IPS-20b (cell line): ENCODE measurements around the gene SUPV3L1.
"Not testable (repeated sequence)": the region's sequence is repeated elsewhere in the genome, so short reads cannot be mapped to it uniquely, and the experiment has no call there.

ENCODE experiments used
- H3K27ac ChIP-seq: one replicate; pipeline ENCODE4 v1.5.1; 2013; ENCODE audit warnings: low read length
- H3K27me3 ChIP-seq: 2 replicates; pipeline ENCODE4 v1.6.1; 2013; ENCODE audit warnings: mild to moderate bottlenecking, low read length, inconsistent platforms; ENCODE audit not compliant: insufficient read depth
- H3K36me3 ChIP-seq: 2 replicates; pipeline ENCODE4 v1.6.1; 2013; ENCODE audit warnings: low read depth, mild to moderate bottlenecking, inconsistent platforms, low read length, moderate library complexity; ENCODE audit not compliant: insufficient read depth
- H3K4me1 ChIP-seq: 2 replicates; pipeline ENCODE4 v1.6.1; 2013; ENCODE audit warnings: mild to moderate bottlenecking, control low read depth, inconsistent platforms, low read length, moderate library complexity; ENCODE audit not compliant: insufficient read depth
- H3K4me3 ChIP-seq: 2 replicates; pipeline ENCODE4 v1.5.1; 2013; ENCODE audit warnings: mild to moderate bottlenecking, low read length, inconsistent platforms
- H3K9ac ChIP-seq: 2 replicates; pipeline ENCODE4 v1.6.1; 2013; ENCODE audit warnings: low read depth, mild to moderate bottlenecking, inconsistent platforms, low read length, moderate library complexity
- H3K9me3 ChIP-seq: 2 replicates; pipeline ENCODE4 v1.6.1; 2013; ENCODE audit warnings: mild to moderate bottlenecking, low read depth, low read length, inconsistent platforms; ENCODE audit not compliant: insufficient read depth

Gene SUPV3L1

DNA sequence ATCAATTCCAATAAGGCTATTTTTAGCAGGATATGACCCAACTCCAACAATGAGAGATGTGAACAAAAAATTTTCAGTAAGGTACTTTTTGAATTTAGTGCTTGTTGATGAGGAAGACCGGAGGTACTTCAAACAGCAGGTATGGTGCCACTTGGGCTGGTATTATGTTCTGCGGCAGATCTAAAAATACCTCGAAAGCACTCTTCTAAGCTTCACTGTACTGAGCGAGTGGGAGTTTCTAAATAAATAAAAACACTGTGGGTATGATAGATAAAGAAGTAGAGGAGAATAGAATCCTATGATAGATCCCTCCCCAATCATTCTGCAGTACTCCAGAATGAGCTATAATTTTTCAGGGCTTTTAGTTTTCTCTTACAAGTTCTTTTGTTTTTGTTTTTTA, 11.5 kb upstream of the SUPV3L1 start:
- no peaks in the 10 kb centered on the region for H3K27me3 ChIP-seq

DNA sequence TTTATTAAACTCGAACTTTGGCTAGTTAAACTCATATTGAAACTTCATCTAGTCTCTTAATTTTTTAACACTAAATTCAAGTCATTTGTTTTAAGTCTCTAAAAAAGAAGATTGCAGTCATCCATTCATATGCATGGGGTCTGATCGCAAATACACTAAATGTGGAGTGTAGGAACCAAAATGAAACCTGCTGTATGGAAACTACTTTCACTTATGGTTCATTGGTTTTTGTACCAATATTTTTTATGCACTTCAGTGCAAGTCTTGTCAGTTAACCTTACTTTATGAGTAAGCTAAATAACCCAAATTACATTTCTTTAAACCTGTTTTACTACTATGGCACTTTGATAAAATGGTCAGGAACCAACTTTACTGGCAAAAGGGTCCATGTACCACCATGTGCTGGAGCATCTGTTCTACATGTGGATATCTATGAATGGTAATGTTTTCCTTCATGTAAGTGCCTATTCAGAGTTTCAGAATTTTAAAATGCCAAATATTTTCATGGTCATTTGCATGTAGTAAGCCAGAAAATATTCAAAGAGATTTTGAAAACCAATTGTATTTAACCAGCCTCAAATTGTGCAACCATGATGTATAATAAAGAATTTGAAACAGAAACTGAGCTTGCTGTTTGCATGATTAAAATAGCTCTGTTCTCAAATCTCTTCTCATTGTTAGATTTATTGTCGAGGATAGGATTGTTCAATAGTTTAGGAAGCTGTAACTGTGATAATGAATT, 7.6 kb upstream of the SUPV3L1 start:
- Histone ChIP-seq H3K27ac (no peak overlapping the region), H3K4me1 (no peaks in the 10 kb centered on the region), H3K4me3 (no peak overlapping the region), H3K27me3 (no peaks in the 10 kb centered on the region), H3K9ac (no peak overlapping the region), H3K9me3 (no peaks in the 10 kb centered on the region), H3K36me3 (peaks cover 39% of the 10 kb centered on the region)

More for the DNA sequence above, 11.5 kb upstream of the SUPV3L1 start:
- H3K4me3 ChIP-seq, result no peak overlapping the region
- peaks cover 54% of the 10 kb centered on the region for H3K36me3 ChIP-seq
- no peaks in the 10 kb centered on the region for H3K4me1 ChIP-seq
- no peak overlapping the region for H3K27ac ChIP-seq
- H3K9me3 ChIP-seq, result no peaks in the 10 kb centered on the region
- H3K9ac ChIP-seq, result no peak overlapping the region

DNA sequence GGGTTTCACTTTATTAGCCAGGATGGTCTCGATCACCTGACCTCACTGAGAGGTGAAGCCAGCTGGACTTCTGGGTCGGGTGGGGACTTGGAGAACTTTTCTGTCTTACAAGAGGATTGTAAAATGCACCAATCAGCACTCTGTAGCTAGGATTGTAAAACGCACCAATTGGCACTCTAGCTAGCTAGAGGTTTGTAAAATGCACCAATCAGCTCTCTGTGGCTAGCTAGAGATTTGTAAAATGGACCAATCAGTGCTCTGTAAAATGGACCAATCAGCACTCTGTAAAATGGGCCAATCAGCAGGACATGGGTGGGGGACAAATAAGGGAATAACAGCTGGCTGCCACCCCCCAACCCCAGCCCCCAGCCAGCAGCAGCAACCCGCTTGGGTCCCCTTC, 4.7 kb upstream of the SUPV3L1 start:
- H3K36me3 ChIP-seq, result peaks cover 23% of the 10 kb centered on the region; the same call in 1 of the 2 replicates
- H3K4me3 ChIP-seq, H3K27ac ChIP-seq, H3K27me3 ChIP-seq, H3K9me3 ChIP-seq, H3K4me1 ChIP-seq, H3K9ac ChIP-seq: not testable (repeated sequence)

DNA sequence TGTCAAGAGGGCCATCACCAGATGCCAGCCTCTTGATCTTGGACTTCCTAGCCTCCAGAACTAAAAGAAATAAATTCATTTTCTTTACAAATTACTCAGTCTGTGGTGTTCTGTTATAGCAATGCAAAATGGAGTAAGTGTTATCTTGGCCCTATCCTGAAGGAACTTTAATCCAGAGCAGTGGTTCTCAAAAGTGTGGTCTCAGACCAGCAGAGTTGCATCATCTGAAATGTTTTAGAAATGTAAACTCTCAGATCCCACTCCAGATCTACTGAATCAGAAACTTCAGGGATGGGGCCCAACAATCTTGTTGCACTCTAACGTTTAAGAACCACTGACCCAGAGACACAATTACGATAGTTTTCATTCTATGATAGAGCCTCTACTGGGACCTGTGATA, 3.2 kb upstream of the SUPV3L1 start:
- Histone ChIP-seq H3K27ac (no peak overlapping the region), H3K4me1 (no peaks in the 10 kb centered on the region), H3K27me3 (no peaks in the 10 kb centered on the region), H3K4me3 (no peak overlapping the region), H3K9ac (no peak overlapping the region), H3K9me3 (no peaks in the 10 kb centered on the region), H3K36me3 (peaks cover 8% of the 10 kb centered on the region; the same call in 1 of the 2 replicates)

DNA sequence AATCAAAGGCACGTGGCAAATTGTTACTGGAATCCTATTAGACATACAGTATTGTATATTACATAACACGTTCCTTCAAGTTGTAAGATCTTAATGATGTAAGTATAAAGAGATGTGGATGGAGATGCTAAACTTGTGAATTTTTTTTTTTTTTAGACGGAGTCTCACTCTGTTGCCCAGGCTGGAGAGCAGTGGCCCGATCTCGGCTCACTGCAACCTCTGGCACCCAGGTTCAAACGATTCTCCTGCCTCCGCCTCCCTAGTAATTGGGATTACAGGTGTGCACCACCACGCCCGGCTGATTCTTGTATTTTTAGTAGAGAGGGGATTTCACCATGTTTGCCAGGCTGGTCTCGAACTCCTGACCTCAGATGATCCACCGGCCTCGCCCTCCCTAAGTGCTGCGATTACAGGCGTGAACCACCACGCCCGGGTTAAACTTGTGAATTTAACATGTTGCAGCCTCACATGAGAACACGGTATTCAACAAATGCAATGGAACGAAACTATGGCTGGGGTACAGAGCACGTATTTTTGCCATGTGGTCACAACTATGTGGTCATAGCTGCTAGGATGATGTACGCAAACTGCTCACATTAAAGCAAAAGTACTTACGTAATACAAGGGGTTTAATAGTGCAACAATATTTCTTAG, 818 bp upstream of the SUPV3L1 start:
- Histone ChIP-seq H3K9ac (peak overlapping the region; percentile 94), H3K4me1 (no peaks in the 10 kb centered on the region), H3K27ac (peak overlapping the region; percentile 72), H3K27me3 (no peaks in the 10 kb centered on the region), H3K4me3 (peak overlapping the region; percentile 92), H3K36me3 (peaks cover 9% of the 10 kb centered on the region), H3K9me3 (no peaks in the 10 kb centered on the region)

DNA sequence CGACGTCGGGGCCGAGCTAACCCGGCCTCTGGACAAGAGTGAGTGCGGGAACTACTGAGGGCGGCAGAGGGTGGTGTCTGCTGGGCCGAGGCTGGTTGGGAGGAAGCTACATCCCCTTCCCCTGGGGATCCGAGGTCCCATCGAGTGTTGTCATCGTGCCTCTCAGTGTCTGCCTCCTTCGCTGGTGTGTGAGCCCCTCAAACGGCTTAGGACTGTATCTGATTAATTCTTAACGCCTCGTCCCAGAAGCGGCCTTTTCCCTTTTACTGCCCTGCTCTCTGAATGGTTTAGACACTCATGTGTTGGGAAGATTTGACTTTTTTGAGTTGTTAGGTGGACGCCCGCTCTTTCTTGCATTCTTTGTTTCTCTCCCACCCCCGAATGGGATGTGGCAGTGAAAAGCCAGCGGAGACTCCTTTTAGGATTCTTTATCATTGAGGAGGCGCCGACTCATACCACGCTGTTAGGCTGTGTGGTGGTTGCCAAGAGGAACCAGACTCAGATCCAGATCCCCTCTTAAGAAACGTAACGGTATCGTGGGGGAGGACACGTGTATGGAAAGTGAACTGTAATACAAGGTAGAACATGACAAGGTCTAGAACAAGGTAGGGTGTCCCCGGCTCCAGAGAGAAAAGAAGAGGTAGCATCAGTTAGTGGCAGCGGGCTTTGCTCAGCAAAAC, 631 bp downstream of the SUPV3L1 start:
- Histone ChIP-seq H3K4me1 (no peaks in the 10 kb centered on the region), H3K36me3 (peaks cover 19% of the 10 kb centered on the region), H3K4me3 (peak overlapping the region; percentile 92), H3K9ac (peak overlapping the region; percentile 94), H3K27ac (peak overlapping the region; percentile 9), H3K27me3 (no peaks in the 10 kb centered on the region), H3K9me3 (no peaks in the 10 kb centered on the region)

DNA sequence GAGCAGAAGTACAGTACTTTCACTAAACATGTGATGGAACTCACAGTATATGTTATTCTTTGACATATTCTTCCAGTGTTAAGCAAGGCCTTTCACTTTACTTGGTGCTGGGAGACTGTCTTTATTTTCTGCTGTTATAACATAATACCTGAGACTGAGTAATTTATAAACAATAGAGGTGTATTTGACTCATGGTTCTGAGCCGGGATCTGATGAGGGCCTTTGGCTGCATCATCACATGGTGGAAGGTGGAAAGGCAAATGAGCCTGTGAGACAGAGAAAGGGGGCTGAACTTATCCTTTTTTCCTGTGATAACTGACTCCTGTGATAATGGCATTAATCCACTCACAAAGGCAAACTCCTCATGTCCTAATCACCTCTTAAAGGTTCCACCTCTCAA, 1.4 kb downstream of the SUPV3L1 start:
- Histone ChIP-seq H3K27ac (no peak overlapping the region), H3K27me3 (no peaks in the 10 kb centered on the region)

DNA sequence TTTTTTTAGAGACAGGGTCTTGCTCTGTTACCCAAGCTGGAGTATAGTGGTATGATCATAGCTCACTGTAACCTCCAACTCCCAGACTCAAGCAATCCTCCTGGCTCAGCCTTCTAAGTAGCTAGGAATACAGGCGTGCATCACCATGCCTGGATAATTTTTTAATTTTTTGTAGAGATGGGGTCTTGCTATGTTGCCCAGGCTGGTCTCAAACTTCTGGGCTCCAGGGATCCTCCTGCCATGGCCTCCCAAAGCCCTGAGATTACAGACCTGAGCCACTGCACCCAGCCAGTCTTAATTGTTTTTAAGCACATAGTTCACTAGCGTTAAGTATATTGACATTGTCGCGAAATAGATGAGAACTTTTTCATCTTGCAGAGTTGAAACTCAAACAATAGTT, 2.0 kb downstream of the SUPV3L1 start:
- no peaks in the 10 kb centered on the region for H3K9me3 ChIP-seq
- H3K36me3 ChIP-seq, result peaks cover 32% of the 10 kb centered on the region
- no peak overlapping the region for H3K27ac ChIP-seq
- H3K4me1 ChIP-seq, result no peaks in the 10 kb centered on the region
- H3K4me3 ChIP-seq, result no peak overlapping the region
- no peaks in the 10 kb centered on the region for H3K27me3 ChIP-seq
- no peak overlapping the region for H3K9ac ChIP-seq

More for the DNA sequence above, 1.4 kb downstream of the SUPV3L1 start:
- peak overlapping the region; percentile 92 for H3K4me3 ChIP-seq
- H3K36me3 ChIP-seq, result peaks cover 26% of the 10 kb centered on the region
- peak overlapping the region; percentile 94 for H3K9ac ChIP-seq
- no peaks in the 10 kb centered on the region for H3K9me3 ChIP-seq
- H3K4me1 ChIP-seq, result no peaks in the 10 kb centered on the region

DNA sequence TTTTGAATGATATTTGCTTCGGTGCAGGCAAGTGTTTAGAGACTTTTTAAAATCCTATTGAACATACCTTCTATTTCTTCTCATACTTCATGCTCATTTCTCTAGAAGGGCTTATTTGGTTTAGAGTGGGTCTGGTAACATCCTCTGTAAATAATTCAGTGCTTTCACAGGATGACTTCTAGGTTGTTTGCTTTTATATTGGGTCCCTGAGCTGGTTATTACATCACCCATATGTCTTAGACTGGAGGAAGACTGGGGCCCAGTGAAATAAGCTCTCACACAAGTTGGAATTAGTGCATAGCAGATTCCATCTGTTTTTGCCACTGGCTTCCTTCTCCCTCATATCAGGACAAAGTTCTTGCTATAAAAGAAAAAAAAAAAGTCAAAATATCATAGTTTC, 6.5 kb downstream of the SUPV3L1 start:
- Histone ChIP-seq H3K4me1 (no peaks in the 10 kb centered on the region), H3K4me3 (no peak overlapping the region), H3K9me3 (no peaks in the 10 kb centered on the region), H3K9ac (no peak overlapping the region), H3K36me3 (peaks cover 74% of the 10 kb centered on the region), H3K27ac (no peak overlapping the region), H3K27me3 (no peaks in the 10 kb centered on the region)

DNA sequence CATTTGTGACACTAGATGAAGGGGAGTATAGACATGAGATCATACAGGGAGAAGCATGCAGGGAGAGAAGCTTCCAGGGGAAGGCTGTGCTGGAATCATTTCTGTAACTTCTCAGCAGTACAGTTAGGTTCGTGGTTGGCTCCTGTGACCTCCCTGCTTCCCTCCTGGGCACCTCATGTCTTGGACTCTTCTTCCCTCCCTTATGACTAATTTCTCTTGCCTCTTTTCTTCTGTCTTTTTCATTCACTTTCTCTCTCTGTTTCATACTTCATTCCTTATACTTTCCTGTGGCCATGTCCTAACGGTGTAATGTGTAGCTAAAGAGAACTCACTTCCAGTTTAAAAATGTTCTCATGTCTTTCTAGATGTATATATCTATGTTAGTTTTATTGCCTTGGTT, 21.0 kb downstream of the SUPV3L1 start:
- Histone ChIP-seq H3K36me3 (peaks cover 79% of the 10 kb centered on the region), H3K4me3 (no peak overlapping the region), H3K9me3 (no peaks in the 10 kb centered on the region), H3K9ac (no peak overlapping the region), H3K27ac (no peak overlapping the region), H3K27me3 (no peaks in the 10 kb centered on the region), H3K4me1 (no peaks in the 10 kb centered on the region)

DNA sequence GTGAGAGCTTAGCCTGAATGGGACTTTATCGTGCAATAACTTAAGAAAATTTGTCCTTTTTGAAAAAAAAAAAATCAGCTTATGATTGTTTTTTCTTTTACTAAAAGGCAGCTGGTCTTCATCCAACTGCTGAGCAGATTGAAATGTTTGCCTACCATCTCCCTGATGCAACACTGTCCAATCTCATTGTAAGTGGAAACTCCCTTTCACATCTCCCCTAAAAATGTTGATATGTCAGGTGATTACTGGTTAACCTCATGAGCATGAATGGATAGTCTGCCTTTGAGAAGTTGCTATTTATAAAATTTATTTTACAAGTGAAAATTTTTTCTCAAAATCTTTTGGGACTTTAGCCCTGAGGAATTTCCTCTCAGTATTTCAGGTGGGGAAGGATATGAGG, 22.3 kb downstream of the SUPV3L1 start:
- H3K9me3 ChIP-seq, result no peaks in the 10 kb centered on the region
- H3K27ac ChIP-seq, result no peak overlapping the region
- no peaks in the 10 kb centered on the region for H3K27me3 ChIP-seq
- H3K4me3 ChIP-seq, result no peak overlapping the region
- H3K4me1 ChIP-seq, result no peaks in the 10 kb centered on the region
- H3K9ac ChIP-seq, result no peak overlapping the region
- H3K36me3 ChIP-seq, result peaks cover 81% of the 10 kb centered on the region

DNA sequence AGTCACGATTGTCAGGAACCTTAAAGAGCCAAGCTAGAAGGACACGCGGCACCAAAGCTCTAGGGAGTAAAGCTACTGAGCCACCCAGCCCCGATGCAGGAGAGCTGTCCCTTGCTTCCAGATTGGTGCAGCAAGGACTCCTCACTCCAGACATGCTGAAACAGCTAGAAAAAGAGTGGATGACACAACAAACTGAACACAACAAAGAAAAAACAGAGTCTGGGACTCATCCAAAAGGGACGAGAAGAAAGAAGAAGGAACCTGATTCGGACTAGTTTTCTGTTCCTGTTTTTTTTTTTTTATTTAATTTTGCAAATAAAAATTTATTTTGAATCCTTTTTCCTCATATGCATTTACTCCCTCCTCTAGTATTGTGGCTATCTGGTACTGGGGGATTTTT, 28.7 kb downstream of the SUPV3L1 start:
- H3K36me3 ChIP-seq, result peaks cover 53% of the 10 kb centered on the region
- no peaks in the 10 kb centered on the region for H3K4me1 ChIP-seq
- no peak overlapping the region for H3K9ac ChIP-seq
- no peak overlapping the region for H3K27ac ChIP-seq
- no peak overlapping the region for H3K4me3 ChIP-seq
- no peaks in the 10 kb centered on the region for H3K9me3 ChIP-seq
- no peaks in the 10 kb centered on the region for H3K27me3 ChIP-seq
